Measurements from ENCODE around the gene HACL1. TPM values are rescaled to one million over a fixed set of nuclear protein-coding genes. Genes with fewer than 3 reads are reported as not detected.

HACL1 gene
- polyA plus RNA-seq, 1 of the 3 experiments (the other 2 are of a cell fraction), result 15.1 TPM

- TF ChIP-seq IRF3 (IDR thresholded peaks at IDR 0.05; ENCODE audit: low read depth, low read length), result no peak
- TF ChIP-seq RFX5 (IDR thresholded peaks at IDR 0.05; ENCODE audit: low read length), result no peak
- no peak for TF ChIP-seq EZH2phosphoT487 (IDR thresholded peaks at IDR 0.05; ENCODE audit: borderline replicate concordance, low read depth)
- peak; percentile 93 for TF ChIP-seq TCF12 (IDR thresholded peaks at IDR 0.05)
- TF ChIP-seq FOSL2 (IDR thresholded peaks at IDR 0.05; ENCODE audit: borderline replicate concordance, low read depth), result peak; percentile 93
- peak; percentile 54; the same call in 1 of the 2 replicates for TF ChIP-seq MAX (IDR thresholded peaks at IDR 0.05; ENCODE audit: low read depth)
- TF ChIP-seq ZBTB33 (IDR thresholded peaks at IDR 0.05; ENCODE audit: borderline replicate concordance, low read depth), result peak; percentile 84
- no peak for TF ChIP-seq YY1 (IDR thresholded peaks at IDR 0.05; ENCODE audit: low read depth)
- TF ChIP-seq RXRA (IDR thresholded peaks at IDR 0.05; ENCODE audit: borderline replicate concordance, low read depth), result 0 out of 2 replicates have a peak, but pooled peaks have one; percentile 80
- peak; percentile 80; the same call in 1 of the 2 replicates for TF ChIP-seq POLR2AphosphoS5 (IDR thresholded peaks at IDR 0.05; ENCODE audit: low read depth, low read length)
- TF ChIP-seq SMC3 (IDR thresholded peaks at IDR 0.05; ENCODE audit: low read depth, low read length), result no peak; the same call in 1 of the 2 replicates
- peak; percentile 85 for TF ChIP-seq MEF2A (IDR thresholded peaks at IDR 0.05; ENCODE audit: borderline replicate concordance, low read depth)
- TF ChIP-seq PBX3 (IDR thresholded peaks at IDR 0.05), result peak; percentile 98
- TF ChIP-seq SIN3A (IDR thresholded peaks at IDR 0.05; ENCODE audit: borderline replicate concordance, low read depth, low read length), result peak; percentile 90; the same call in 1 of the 2 replicates
- TF ChIP-seq GABPA (IDR thresholded peaks at IDR 0.05; ENCODE audit: low read depth), result no peak
- TF ChIP-seq CTCF (IDR thresholded peaks at IDR 0.05), result peak; percentile 13; the same call in 1 of the 2 replicates
- TF ChIP-seq TAF1 (IDR thresholded peaks at IDR 0.05; ENCODE audit: borderline replicate concordance, low read depth, low read length), result no peak
- TF ChIP-seq GATA2 (CRISPR knock-in tag; IDR thresholded peaks at IDR 0.05), result peak; percentile 75
- TF ChIP-seq USF1 (IDR thresholded peaks at IDR 0.05; ENCODE audit: borderline replicate concordance, low read depth), result no peak
- no peak for TF ChIP-seq NRF1 (IDR thresholded peaks at IDR 0.05; ENCODE audit: low read depth, low read length)
Observed at GRCh38 chr3:15645740-15646501, 44.6 kb upstream of the HACL1 start (continued).
